C4-2B (cell line): ENCODE measurements around the gene PIMREG.

Experiments
- ZFX ChIP-seq: fragments of 450-650 bp; IDR thresholded peaks from 2 replicates; pipeline ENCODE4 v1.6.1; 2017
- TF ChIP-seq, protein P1 (sequence below): fragments of 450-650 bp; conservative IDR thresholded peaks from 2 replicates; pipeline ENCODE4 v1.5.1; 2017; ENCODE audit warnings: mild to moderate bottlenecking

DNA sequence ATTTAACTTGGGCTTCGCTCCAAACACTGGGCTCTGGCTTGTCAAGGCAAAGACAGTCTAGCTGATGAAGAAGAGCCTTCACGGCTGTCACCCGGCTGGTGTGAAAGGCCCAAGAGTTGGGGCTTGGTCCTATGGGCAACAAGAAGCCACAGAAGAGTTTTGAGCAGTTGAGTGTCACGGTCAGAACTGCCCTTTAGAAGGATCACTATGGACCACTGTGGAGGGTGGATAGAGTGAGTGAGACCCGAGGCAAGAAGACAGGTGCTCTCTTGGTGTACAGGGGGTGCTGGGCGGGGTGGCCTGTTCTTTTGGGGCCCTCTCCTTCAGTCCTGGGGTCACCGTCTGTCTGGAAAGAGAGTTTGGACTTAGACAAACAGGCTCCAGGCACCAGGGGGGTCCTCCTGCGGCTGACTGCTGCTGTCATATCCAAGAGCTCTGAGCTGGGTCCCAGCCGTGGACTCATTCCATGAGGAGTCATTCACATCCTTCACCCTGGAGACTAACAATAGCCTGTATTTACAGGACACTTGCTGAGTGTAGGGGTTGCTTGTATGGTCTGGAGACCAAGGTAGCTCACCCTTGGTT is 2.4 kb downstream of the PIMREG start:
- TF ChIP-seq, protein P1, sequence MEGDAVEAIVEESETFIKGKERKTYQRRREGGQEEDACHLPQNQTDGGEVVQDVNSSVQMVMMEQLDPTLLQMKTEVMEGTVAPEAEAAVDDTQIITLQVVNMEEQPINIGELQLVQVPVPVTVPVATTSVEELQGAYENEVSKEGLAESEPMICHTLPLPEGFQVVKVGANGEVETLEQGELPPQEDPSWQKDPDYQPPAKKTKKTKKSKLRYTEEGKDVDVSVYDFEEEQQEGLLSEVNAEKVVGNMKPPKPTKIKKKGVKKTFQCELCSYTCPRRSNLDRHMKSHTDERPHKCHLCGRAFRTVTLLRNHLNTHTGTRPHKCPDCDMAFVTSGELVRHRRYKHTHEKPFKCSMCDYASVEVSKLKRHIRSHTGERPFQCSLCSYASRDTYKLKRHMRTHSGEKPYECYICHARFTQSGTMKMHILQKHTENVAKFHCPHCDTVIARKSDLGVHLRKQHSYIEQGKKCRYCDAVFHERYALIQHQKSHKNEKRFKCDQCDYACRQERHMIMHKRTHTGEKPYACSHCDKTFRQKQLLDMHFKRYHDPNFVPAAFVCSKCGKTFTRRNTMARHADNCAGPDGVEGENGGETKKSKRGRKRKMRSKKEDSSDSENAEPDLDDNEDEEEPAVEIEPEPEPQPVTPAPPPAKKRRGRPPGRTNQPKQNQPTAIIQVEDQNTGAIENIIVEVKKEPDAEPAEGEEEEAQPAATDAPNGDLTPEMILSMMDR = no peak
- TF ChIP-seq ZFX = no peak
